T-helper 2 cell treated with Interferon-gamma antibody and Interleukin-4, amounts not matched to agents 5 μg/mL and 100 μg/mL, for 36 hours (primary cell): ENCODE data around the gene TNNC2.
A peak's percentile ranks its signal among the peaks of the same experiment; 100 is the strongest.

Experiments used
- DNase-seq: peaks from one replicate; pipeline ENCODE4 v3.0.0; 2021; ENCODE audit warnings: low spot score
- H3K27ac Mint-ChIP-seq: one replicate; pipeline ENCODE4 v1.8.0; 2021; ENCODE audit warnings: mild to moderate bottlenecking, mixed read lengths
- H3K27me3 Mint-ChIP-seq: one replicate; pipeline ENCODE4 v1.8.0; 2021; ENCODE audit warnings: low read depth, mixed read lengths
- H3K36me3 Mint-ChIP-seq: one replicate; pipeline ENCODE4 v1.8.0; 2021; ENCODE audit warnings: low read depth, mixed read lengths
- H3K4me1 Mint-ChIP-seq: one replicate; pipeline ENCODE4 v1.8.0; 2021; ENCODE audit warnings: low read depth, mixed read lengths
- H3K4me3 Mint-ChIP-seq: one replicate; pipeline ENCODE4 v1.8.0; 2022; ENCODE audit warnings: mild to moderate bottlenecking, moderate library complexity, mixed read lengths
- H3K9me3 Mint-ChIP-seq: one replicate; pipeline ENCODE4 v1.8.0; 2021; ENCODE audit warnings: mixed read lengths

The TNNC2 gene

DNA sequence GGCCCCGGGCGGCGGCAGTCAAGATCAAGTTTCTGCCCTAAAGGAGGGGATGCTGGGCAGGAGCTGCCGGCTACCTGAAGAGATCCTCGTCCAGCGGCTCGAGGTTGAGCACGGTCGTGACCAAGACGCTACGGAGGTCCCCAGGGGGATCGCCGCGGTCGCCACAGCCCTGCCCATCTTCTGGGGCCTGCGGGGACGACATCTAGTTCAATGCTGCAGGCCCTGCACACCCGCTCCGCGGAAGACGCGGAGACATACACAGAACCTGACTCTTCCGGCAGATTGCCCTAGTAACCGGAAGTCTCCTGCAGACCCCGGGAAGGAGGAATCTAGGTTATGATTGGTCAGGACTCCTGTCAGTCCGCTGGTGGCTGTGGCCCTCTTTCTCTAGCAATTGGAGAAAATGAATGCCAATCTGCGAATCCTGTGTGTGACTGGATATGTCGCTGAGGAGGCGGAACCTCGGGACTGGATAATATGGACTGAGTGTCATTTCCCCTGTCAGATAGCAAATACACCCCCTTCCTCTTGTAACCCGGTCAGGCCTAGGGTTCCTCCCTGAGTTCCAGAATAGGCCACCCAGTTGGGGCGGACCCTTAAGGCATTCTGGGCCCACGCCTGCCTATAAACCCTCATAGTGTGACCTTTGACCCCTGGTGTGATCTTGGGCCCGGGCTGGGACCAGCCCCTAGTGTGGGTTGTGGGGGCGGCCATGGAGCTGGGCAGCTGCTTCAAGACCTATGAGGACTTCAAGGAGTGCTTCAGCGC, 30.2 kb upstream of the TNNC2 start, which contains the start of the genes ACOT8 and ZSWIM3:
TSS of gene ACOT8 (minus strand) at position 279 of the 768 bp plus-strand sequence. CDS start at position 202, 77 bp downstream.
TSS of gene ZSWIM3 (plus strand) at position 501 of the 768 bp plus-strand sequence. CDS start at position 713, 212 bp downstream.
- DNase-seq, result peak; percentile 95
- H3K36me3 Mint-ChIP-seq, result peaks cover 11% of the 10 kb centered on the region
- no peaks in the 10 kb centered on the region for H3K9me3 Mint-ChIP-seq
- peaks cover 37% of the 10 kb centered on the region for H3K4me1 Mint-ChIP-seq
- no peaks in the 10 kb centered on the region for H3K27me3 Mint-ChIP-seq
- peak within 1 kb of the TSS; percentile 98 for H3K4me3 Mint-ChIP-seq
- H3K27ac Mint-ChIP-seq, result peak within 1 kb of the TSS; percentile 99

- no peak overlapping the region for H3K27ac Mint-ChIP-seq
- H3K9me3 Mint-ChIP-seq, result no peaks in the 10 kb centered on the region
- no peak for DNase-seq
- peaks cover 28% of the 10 kb centered on the region for H3K36me3 Mint-ChIP-seq
- H3K4me1 Mint-ChIP-seq, result peaks cover 21% of the 10 kb centered on the region
- H3K4me3 Mint-ChIP-seq, result no peak overlapping the region
- H3K27me3 Mint-ChIP-seq, result no peaks in the 10 kb centered on the region
These were observed 26.4 kb upstream of the TNNC2 start for GRCh38 chr20:45853484-45853883.

GRCh38 chr20:45852326-45852725, 25.2 kb upstream of the TNNC2 start:
- no peaks in the 10 kb centered on the region for H3K9me3 Mint-ChIP-seq
- H3K27me3 Mint-ChIP-seq, result no peaks in the 10 kb centered on the region
- peaks cover 11% of the 10 kb centered on the region for H3K4me1 Mint-ChIP-seq
- no peak for DNase-seq
- no peak overlapping the region for H3K4me3 Mint-ChIP-seq
- peaks cover 28% of the 10 kb centered on the region for H3K36me3 Mint-ChIP-seq
- no peak overlapping the region for H3K27ac Mint-ChIP-seq

- no peak for DNase-seq
- H3K4me3 Mint-ChIP-seq, result no peak overlapping the region
- H3K36me3 Mint-ChIP-seq, result peaks cover 28% of the 10 kb centered on the region
- no peak overlapping the region for H3K27ac Mint-ChIP-seq
- H3K9me3 Mint-ChIP-seq, result no peaks in the 10 kb centered on the region
- peaks cover 10% of the 10 kb centered on the region for H3K4me1 Mint-ChIP-seq
- no peaks in the 10 kb centered on the region for H3K27me3 Mint-ChIP-seq
These were observed 24.4 kb upstream of the TNNC2 start for GRCh38 chr20:45851501-45851900.

- Mint-ChIP-seq H3K4me3 (no peak overlapping the region), H3K9me3 (no peaks in the 10 kb centered on the region), H3K27me3 (no peaks in the 10 kb centered on the region), H3K4me1 (peaks cover 9% of the 10 kb centered on the region), H3K27ac (no peak overlapping the region), H3K36me3 (peaks cover 28% of the 10 kb centered on the region)
- DNase-seq, result no peak
These were observed 23.8 kb upstream of the TNNC2 start for GRCh38 chr20:45850926-45851325.

DNA sequence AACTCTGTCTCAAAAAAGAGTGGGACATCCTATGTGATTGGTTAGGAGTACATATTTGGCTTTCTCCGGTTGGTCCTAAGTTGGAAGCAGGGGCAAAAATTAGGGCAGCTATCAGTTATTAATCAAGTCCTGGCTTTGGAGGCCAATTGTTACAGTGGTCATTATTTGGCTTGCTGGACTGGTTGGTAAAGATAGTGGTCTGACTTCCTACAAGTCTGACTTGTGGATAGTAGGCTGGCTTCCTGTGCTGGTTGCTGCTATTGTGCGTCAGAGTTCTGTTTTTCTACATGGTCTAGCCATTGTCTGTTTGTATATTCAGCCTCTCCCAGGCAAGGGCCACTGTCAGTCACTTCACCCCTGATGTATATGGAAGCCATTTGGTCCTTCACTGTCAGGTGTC, 23.1 kb upstream of the TNNC2 start:
- H3K27me3 Mint-ChIP-seq, result no peaks in the 10 kb centered on the region
- no peak overlapping the region for H3K27ac Mint-ChIP-seq
- H3K36me3 Mint-ChIP-seq, result peaks cover 28% of the 10 kb centered on the region
- H3K4me3 Mint-ChIP-seq, result no peak overlapping the region
- H3K4me1 Mint-ChIP-seq, result peaks cover 8% of the 10 kb centered on the region
- H3K9me3 Mint-ChIP-seq, result no peaks in the 10 kb centered on the region
- no peak for DNase-seq

GRCh38 chr20:45848969-45849582, 22.0 kb upstream of the TNNC2 start:
- Mint-ChIP-seq H3K9me3 (no peaks in the 10 kb centered on the region), H3K27me3 (no peaks in the 10 kb centered on the region), H3K4me3 (no peak overlapping the region), H3K27ac (no peak overlapping the region), H3K36me3 (peaks cover 32% of the 10 kb centered on the region), H3K4me1 (peaks cover 2% of the 10 kb centered on the region)
- no peak for DNase-seq

DNA sequence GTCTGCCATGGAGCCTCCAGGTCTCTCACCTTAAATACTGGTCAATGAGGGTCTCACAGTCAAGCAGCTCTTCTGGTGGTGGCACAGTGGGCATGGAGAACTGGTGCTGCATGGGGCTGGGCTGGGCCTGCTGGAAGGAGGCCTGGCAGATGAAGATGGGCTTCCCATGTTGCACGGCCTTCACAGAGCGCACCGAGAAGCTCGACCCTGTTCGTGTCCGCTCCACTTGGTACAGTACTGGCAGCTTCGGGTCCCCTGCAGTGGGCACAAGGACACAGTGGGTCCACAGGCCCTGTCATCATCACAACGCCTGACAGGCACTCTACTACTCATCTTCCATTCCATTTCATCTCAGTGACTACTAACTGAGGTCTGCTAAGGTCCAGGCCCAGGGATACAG, 21.3 kb upstream of the TNNC2 start:
- peaks cover 2% of the 10 kb centered on the region for H3K4me1 Mint-ChIP-seq
- H3K36me3 Mint-ChIP-seq, result peaks cover 33% of the 10 kb centered on the region
- H3K9me3 Mint-ChIP-seq, result no peaks in the 10 kb centered on the region
- no peak overlapping the region for H3K27ac Mint-ChIP-seq
- no peak for DNase-seq
- no peak overlapping the region for H3K4me3 Mint-ChIP-seq
- H3K27me3 Mint-ChIP-seq, result no peaks in the 10 kb centered on the region

GRCh38 chr20:45845452-45845851, 18.3 kb upstream of the TNNC2 start:
- Mint-ChIP-seq H3K4me1 (no peaks in the 10 kb centered on the region), H3K4me3 (no peak overlapping the region), H3K27ac (no peak overlapping the region), H3K27me3 (no peaks in the 10 kb centered on the region), H3K9me3 (no peaks in the 10 kb centered on the region), H3K36me3 (peaks cover 30% of the 10 kb centered on the region)
- no peak for DNase-seq

- Mint-ChIP-seq H3K36me3 (peaks cover 20% of the 10 kb centered on the region), H3K9me3 (no peaks in the 10 kb centered on the region), H3K27ac (no peak overlapping the region), H3K27me3 (no peaks in the 10 kb centered on the region), H3K4me3 (no peak overlapping the region), H3K4me1 (no peaks in the 10 kb centered on the region)
- no peak for DNase-seq
These were observed 16.4 kb upstream of the TNNC2 start for GRCh38 chr20:45843506-45843905.

DNA sequence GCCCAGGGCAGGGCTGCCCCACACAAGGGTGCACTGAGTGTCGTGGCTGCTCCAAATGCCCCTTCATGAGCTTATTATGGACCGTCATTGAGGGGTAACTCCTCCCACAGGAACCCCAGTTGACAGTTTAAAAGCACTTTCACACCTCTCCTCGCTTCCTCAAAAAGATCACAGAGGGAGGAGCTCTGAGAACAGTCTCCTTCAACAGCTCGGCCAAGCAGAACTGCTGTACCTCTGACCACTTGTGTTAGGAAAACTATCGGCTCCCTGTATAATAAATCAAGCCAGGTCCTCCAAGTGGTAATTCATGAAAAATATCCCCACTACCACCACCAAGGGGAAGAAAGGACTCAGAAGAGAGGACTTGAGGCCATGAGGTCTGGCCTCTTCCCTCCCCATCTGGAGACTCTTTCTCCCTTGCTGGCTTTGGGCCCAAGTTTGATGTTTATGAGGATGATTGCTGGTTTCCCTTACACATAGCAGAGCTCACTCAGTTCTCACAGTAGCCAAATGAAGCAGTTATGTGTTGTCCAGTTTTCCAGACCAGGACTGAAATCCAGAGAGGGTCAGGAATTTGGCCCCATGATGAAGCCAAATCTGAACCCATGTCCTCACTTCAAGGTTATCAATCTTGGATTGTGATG, 15.2 kb upstream of the TNNC2 start:
- Mint-ChIP-seq H3K36me3 (peaks cover 20% of the 10 kb centered on the region), H3K4me1 (no peaks in the 10 kb centered on the region), H3K27ac (no peak overlapping the region), H3K27me3 (no peaks in the 10 kb centered on the region), H3K9me3 (no peaks in the 10 kb centered on the region), H3K4me3 (no peak overlapping the region)
- no peak for DNase-seq

DNA sequence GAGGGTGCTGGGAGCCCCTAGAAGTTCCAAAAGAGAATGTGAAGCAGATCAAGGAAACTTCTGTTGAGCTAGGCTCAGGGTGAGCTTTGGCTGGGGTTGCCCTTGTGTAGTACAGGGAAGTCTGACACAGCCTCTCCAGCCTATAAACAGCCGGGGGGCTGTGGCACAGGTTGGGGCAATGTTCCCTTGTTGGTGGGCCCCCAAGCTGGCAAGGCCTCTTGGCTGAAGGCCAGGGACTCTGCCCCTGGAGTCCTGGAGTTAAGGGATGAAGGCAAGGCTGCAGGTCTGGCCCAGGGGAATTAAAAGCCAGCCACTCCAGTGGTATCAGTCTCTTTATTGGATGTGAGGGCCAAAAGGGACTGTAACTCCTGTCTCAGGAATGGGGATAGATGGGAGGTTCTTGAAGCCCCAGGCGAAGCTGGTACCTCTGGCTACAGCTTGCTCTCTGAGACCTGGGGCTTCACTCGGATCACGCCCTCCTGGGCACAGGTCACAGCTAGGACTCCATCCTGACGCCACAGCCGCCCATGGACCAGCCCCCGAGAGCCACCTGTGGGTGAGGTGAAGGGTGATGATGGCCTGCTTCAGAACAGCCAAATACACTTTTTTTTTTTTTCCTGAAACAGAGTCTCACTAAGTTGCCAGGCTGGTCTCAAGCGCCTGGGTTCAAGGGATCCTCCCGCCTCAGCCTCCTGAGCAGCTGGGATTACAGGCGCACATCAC, 14.5 kb upstream of the TNNC2 start:
- no peak for DNase-seq
- H3K36me3 Mint-ChIP-seq, result peaks cover 20% of the 10 kb centered on the region
- H3K27ac Mint-ChIP-seq, result no peak overlapping the region
- H3K4me1 Mint-ChIP-seq, result no peaks in the 10 kb centered on the region
- H3K27me3 Mint-ChIP-seq, result no peaks in the 10 kb centered on the region
- H3K4me3 Mint-ChIP-seq, result no peak overlapping the region
- H3K9me3 Mint-ChIP-seq, result no peaks in the 10 kb centered on the region

DNA sequence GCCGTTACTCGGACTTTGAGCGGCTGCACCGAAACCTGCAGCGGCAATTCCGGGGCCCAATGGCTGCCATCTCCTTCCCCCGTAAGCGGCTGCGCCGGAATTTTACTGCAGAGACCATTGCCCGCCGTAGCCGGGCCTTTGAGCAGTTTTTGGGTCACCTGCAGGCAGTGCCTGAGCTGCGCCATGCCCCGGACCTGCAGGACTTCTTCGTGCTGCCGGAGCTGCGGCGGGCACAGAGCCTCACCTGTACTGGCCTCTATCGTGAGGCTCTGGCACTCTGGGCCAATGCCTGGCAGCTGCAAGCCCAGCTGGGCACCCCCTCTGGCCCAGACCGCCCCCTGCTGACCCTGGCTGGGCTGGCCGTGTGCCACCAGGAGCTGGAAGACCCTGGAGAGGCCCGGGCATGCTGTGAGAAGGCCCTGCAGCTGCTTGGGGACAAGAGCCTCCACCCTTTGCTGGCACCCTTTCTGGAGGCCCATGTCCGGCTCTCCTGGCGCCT, 13.6 kb upstream of the TNNC2 start:
- Mint-ChIP-seq H3K27ac (no peak overlapping the region), H3K36me3 (peaks cover 20% of the 10 kb centered on the region), H3K4me1 (peaks cover 2% of the 10 kb centered on the region), H3K27me3 (no peaks in the 10 kb centered on the region), H3K9me3 (no peaks in the 10 kb centered on the region), H3K4me3 (no peak overlapping the region)
- no peak for DNase-seq
